Stimulated activated naive B cell treated with anti-CD40 and anti-IgM and Interleukin-4, amounts not matched to agents 10 μg/mL and 1 μg/mL and 100 μg/mL, for 72 hours (primary cell): ENCODE data around the gene IL6.
A peak's percentile ranks its signal among the peaks of the same experiment; 100 is the strongest.
"Not testable (repeated sequence)": the region's sequence is repeated elsewhere in the genome, so short reads cannot be mapped to it uniquely, and the experiment has no call there.

Source experiments
- ATAC-seq, 2 donors: fragments of 150-1000 bp; cut with Tn5 transposase; replicated peaks; 2 replicates each; pipeline ENCODE4 v1.10.0; 2021; ENCODE audit warnings: moderate library complexity in 1 of 2
- DNase-seq: peaks from one replicate; pipeline ENCODE4 v3.0.0; 2021
- H3K27ac Mint-ChIP-seq: one replicate; pipeline ENCODE4 v1.8.0; 2022; ENCODE audit warnings: mild to moderate bottlenecking, mixed read lengths
- H3K27me3 Mint-ChIP-seq, 2 donors: one replicate each; pipeline ENCODE4 v1.8.0; 2022; ENCODE audit warnings: mixed read lengths in 2 of 2
- H3K36me3 Mint-ChIP-seq, 2 donors: one replicate each; pipeline ENCODE4 v1.8.0; 2022; ENCODE audit warnings: mixed read lengths in 2 of 2, mild to moderate bottlenecking in 1 of 2
- H3K4me1 Mint-ChIP-seq, 2 donors: one replicate each; pipeline ENCODE4 v1.8.0; 2022; ENCODE audit warnings: mixed read lengths in 2 of 2, mild to moderate bottlenecking in 1 of 2
- H3K4me3 Mint-ChIP-seq, 2 donors: one replicate each; pipeline ENCODE4 v1.8.0; 2022; ENCODE audit warnings: mild to moderate bottlenecking in 2 of 2, mixed read lengths in 2 of 2, moderate library complexity in 1 of 2
- H3K9me3 Mint-ChIP-seq, 2 donors: one replicate each; pipeline ENCODE4 v1.8.0; 2022; ENCODE audit warnings: mixed read lengths in 2 of 2, mild to moderate bottlenecking in 1 of 2

Gene IL6

GRCh38 chr7:22697322-22697859, 29.6 kb upstream of the IL6 start:
- H3K4me1 Mint-ChIP-seq, result peaks cover 49 to 85% of the 10 kb centered on the region in 2 donors
- H3K9me3 Mint-ChIP-seq, result peaks cover 4 to 5% of the 10 kb centered on the region in 2 donors
- no peaks in the 10 kb centered on the region for H3K27me3 Mint-ChIP-seq
- DNase-seq, result no peak
- H3K36me3 Mint-ChIP-seq, result peaks cover 8 to 24% of the 10 kb centered on the region in 2 donors
- ATAC-seq, result no peak
- H3K27ac Mint-ChIP-seq, result peak overlapping the region; percentile 93
- H3K4me3 Mint-ChIP-seq, result peak overlapping the region; percentile 14 to 51

- Mint-ChIP-seq H3K9me3 (peaks cover 4 to 5% of the 10 kb centered on the region in 2 donors), H3K27me3 (no peaks in the 10 kb centered on the region), H3K36me3 (peaks cover 8 to 24% of the 10 kb centered on the region in 2 donors), H3K4me1 (peaks cover 53 to 80% of the 10 kb centered on the region in 2 donors), H3K27ac (peak overlapping the region; percentile 92), H3K4me3 (peak overlapping the region; percentile 57 to 71)
- DNase-seq (peak; percentile 47), ATAC-seq (peak; percentile 87 to 93)
Measured at GRCh38 chr7:22697876-22698606, 29.0 kb upstream of the IL6 start.

GRCh38 chr7:22698767-22699166, 28.2 kb upstream of the IL6 start:
- no peaks in the 10 kb centered on the region for H3K27me3 Mint-ChIP-seq
- peaks cover 3 to 18% of the 10 kb centered on the region in 2 donors for H3K36me3 Mint-ChIP-seq
- H3K9me3 Mint-ChIP-seq, result peaks cover 4 to 5% of the 10 kb centered on the region in 2 donors
- H3K4me3 Mint-ChIP-seq, result peak overlapping the region; percentile 7 to 71
- ATAC-seq, result peak; percentile 42 to 51
- peaks cover 56 to 73% of the 10 kb centered on the region in 2 donors for H3K4me1 Mint-ChIP-seq
- no peak for DNase-seq
- peak overlapping the region; percentile 92 for H3K27ac Mint-ChIP-seq

- Mint-ChIP-seq H3K4me1 (peaks cover 45 to 55% of the 10 kb centered on the region in 2 donors), H3K4me3 (no peak overlapping the region), H3K36me3 (peaks cover 3 to 13% of the 10 kb centered on the region in 2 donors), H3K27me3 (no peaks in the 10 kb centered on the region), H3K9me3 (peaks cover 4 to 5% of the 10 kb centered on the region in 2 donors), H3K27ac (peak overlapping the region; percentile 72)
- DNase-seq (no peak), ATAC-seq (peak in 1 of 2 donors; percentile 16)
Measured at GRCh38 chr7:22700559-22701002, 26.4 kb upstream of the IL6 start.

GRCh38 chr7:22702516-22702915, 24.5 kb upstream of the IL6 start:
- Mint-ChIP-seq H3K36me3 (peaks cover 3 to 11% of the 10 kb centered on the region in 2 donors), H3K4me3 (no peak overlapping the region), H3K27me3 (no peaks in the 10 kb centered on the region), H3K4me1 (peaks cover 36 to 38% of the 10 kb centered on the region in 2 donors), H3K9me3 (peaks cover 4 to 5% of the 10 kb centered on the region in 2 donors), H3K27ac (no peak overlapping the region)
- DNase-seq (no peak), ATAC-seq (no peak)

GRCh38 chr7:22703107-22703855, 23.7 kb upstream of the IL6 start:
- not testable (repeated sequence) for ATAC-seq, H3K27me3 Mint-ChIP-seq, H3K9me3 Mint-ChIP-seq, DNase-seq, H3K4me3 Mint-ChIP-seq
- peaks cover 3 to 11% of the 10 kb centered on the region in 2 donors for H3K36me3 Mint-ChIP-seq
- peaks cover 30% of the 10 kb centered on the region in 2 donors for H3K4me1 Mint-ChIP-seq
- H3K27ac Mint-ChIP-seq, result peak overlapping the region; percentile 63

- H3K36me3 Mint-ChIP-seq, H3K4me3 Mint-ChIP-seq, H3K27me3 Mint-ChIP-seq, H3K9me3 Mint-ChIP-seq, ATAC-seq, DNase-seq: not testable (repeated sequence)
- H3K4me1 Mint-ChIP-seq, result peaks cover 22 to 24% of the 10 kb centered on the region in 2 donors
- H3K27ac Mint-ChIP-seq, result peak overlapping the region; percentile 34
Measured at GRCh38 chr7:22703978-22704610, 22.9 kb upstream of the IL6 start.

- not testable (repeated sequence) for H3K36me3 Mint-ChIP-seq, H3K9me3 Mint-ChIP-seq, ATAC-seq, H3K27ac Mint-ChIP-seq, H3K4me3 Mint-ChIP-seq, DNase-seq, H3K27me3 Mint-ChIP-seq
- H3K4me1 Mint-ChIP-seq, result peaks cover 16 to 28% of the 10 kb centered on the region in 2 donors
Measured at GRCh38 chr7:22704722-22705121, 22.3 kb upstream of the IL6 start.

- peaks cover 4 to 21% of the 10 kb centered on the region in 2 donors for H3K4me1 Mint-ChIP-seq
- not testable (repeated sequence) for H3K27ac Mint-ChIP-seq, H3K9me3 Mint-ChIP-seq, ATAC-seq, H3K4me3 Mint-ChIP-seq, DNase-seq, H3K36me3 Mint-ChIP-seq, H3K27me3 Mint-ChIP-seq
Measured at GRCh38 chr7:22705874-22706273, 21.1 kb upstream of the IL6 start.

- not testable (repeated sequence) for H3K27me3 Mint-ChIP-seq, H3K27ac Mint-ChIP-seq, ATAC-seq, H3K9me3 Mint-ChIP-seq, H3K4me3 Mint-ChIP-seq, DNase-seq, H3K36me3 Mint-ChIP-seq
- peaks cover 10 to 26% of the 10 kb centered on the region in 2 donors for H3K4me1 Mint-ChIP-seq
Measured at GRCh38 chr7:22707026-22707691, 19.8 kb upstream of the IL6 start.

GRCh38 chr7:22708214-22708613, 18.8 kb upstream of the IL6 start:
- ATAC-seq, H3K36me3 Mint-ChIP-seq, H3K4me3 Mint-ChIP-seq, H3K27ac Mint-ChIP-seq, H3K27me3 Mint-ChIP-seq, DNase-seq, H3K9me3 Mint-ChIP-seq: not testable (repeated sequence)
- peaks cover 21 to 30% of the 10 kb centered on the region in 2 donors for H3K4me1 Mint-ChIP-seq

- not testable (repeated sequence) for DNase-seq, H3K4me3 Mint-ChIP-seq, ATAC-seq, H3K27me3 Mint-ChIP-seq, H3K36me3 Mint-ChIP-seq, H3K9me3 Mint-ChIP-seq
- Mint-ChIP-seq H3K4me1 (peaks cover 25 to 29% of the 10 kb centered on the region in 2 donors), H3K27ac (peak overlapping the region; percentile 37)
Measured at GRCh38 chr7:22708677-22709061, 18.3 kb upstream of the IL6 start.

- Mint-ChIP-seq H3K4me1 (peaks cover 25 to 26% of the 10 kb centered on the region in 2 donors), H3K4me3 (peak overlapping the region in 1 of 2 donors; percentile 29), H3K27ac (peak overlapping the region; percentile 68)
- not testable (repeated sequence) for H3K9me3 Mint-ChIP-seq, H3K27me3 Mint-ChIP-seq, DNase-seq, H3K36me3 Mint-ChIP-seq
- ATAC-seq, result peak in 1 of 2 donors; percentile 15
Measured at GRCh38 chr7:22709062-22709829, 17.8 kb upstream of the IL6 start.
